BLaER1 (cell line): ENCODE measurements around the gene PRMT5.
A peak's percentile ranks its signal among the peaks of the same experiment; 100 is the strongest.
"Not testable (repeated sequence)": the region's sequence is repeated elsewhere in the genome, so short reads cannot be mapped to it uniquely, and the experiment has no call there.

ENCODE experiments used
- H3K27ac ChIP-seq: shearing (Covaris generic); formaldehyde crosslinking; 2 replicates; pipeline ENCODE4 v1.8.1; 2022
- H3K27me3 ChIP-seq: shearing (Covaris generic); formaldehyde crosslinking; 2 replicates; pipeline ENCODE4 v1.8.1; 2022
- H3K36me3 ChIP-seq: shearing (Covaris generic); formaldehyde crosslinking; 2 replicates; pipeline ENCODE4 v1.8.1; 2022
- H3K4me1 ChIP-seq: shearing (Covaris generic); formaldehyde crosslinking; 2 replicates; pipeline ENCODE4 v1.8.1; 2022
- H3K4me2 ChIP-seq: shearing (Covaris generic); formaldehyde crosslinking; 2 replicates; pipeline ENCODE4 v1.8.1; 2022
- H3K4me3 ChIP-seq: shearing (Covaris generic); formaldehyde crosslinking; 2 replicates; pipeline ENCODE4 v1.8.1; 2022
- H3K9ac ChIP-seq: shearing (Covaris generic); formaldehyde crosslinking; 2 replicates; pipeline ENCODE4 v1.8.1; 2022
- H3K9me3 ChIP-seq: shearing (Covaris generic); formaldehyde crosslinking; 2 replicates; pipeline ENCODE4 v1.8.1; 2022
- H4K20me1 ChIP-seq: shearing (Covaris generic); formaldehyde crosslinking; 2 replicates; pipeline ENCODE4 v1.8.1; 2022
- Cebpa-rat ChIP-seq: shearing (Covaris generic); IDR thresholded peaks from 2 replicates; pipeline ENCODE4 v1.8.1; 2022

PRMT5 gene

DNA sequence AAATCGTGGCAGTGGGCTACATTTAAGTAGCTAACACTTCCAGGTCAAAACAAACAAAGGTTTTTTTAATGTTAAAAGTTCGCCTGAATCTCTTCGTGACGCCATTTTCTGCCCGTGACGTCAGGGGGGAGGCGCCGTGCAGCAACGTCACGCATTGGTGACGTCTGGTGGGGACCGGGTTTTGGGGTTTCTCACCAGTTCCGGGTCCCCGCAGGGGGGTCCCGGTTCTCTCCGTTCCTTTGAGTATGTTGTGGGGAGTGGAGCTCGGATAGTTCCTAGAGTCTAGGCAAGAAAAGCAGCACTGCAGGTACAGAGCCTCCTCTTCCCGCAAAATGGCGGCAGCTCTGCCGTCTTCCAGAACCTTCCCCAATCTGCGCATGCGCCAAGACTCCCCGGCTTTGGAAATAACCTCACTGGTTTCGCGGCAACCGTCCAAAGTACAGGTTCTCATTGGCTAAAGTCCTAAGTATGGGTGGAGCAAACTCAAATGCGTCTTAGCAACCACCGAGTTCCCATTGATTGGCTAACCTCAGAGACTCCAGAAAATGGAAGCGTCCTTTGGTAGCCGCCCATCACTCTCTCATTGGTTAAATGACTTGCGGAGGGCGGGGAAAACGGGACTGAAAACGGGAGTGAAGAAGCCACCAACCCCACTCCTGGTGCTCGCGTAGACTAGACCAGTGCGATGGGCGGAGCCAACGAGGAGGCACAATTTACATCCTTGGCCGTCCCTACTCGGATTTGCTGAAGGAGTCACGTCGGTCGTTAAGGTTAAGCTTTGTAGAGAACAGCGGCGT is 10.2 kb downstream of the PRMT5 start, which contains the start of gene RBM23:
TSS of gene RBM23 (minus strand) at position 346 of the 797 bp plus-strand sequence.
- Histone ChIP-seq H3K9me3 (no peaks in the 10 kb centered on the region), H3K4me2 (peak within 1 kb of the TSS; percentile 95), H3K4me1 (peaks cover 49% of the 10 kb centered on the region), H3K27me3 (no peaks in the 10 kb centered on the region), H3K36me3 (peaks cover 48% of the 10 kb centered on the region), H3K4me3 (peak within 1 kb of the TSS; percentile 95), H3K9ac (peak within 1 kb of the TSS; percentile 96), H3K27ac (peak within 1 kb of the TSS; percentile 96), H4K20me1 (no peaks in the 10 kb centered on the region)
- TF ChIP-seq Cebpa-rat, result peak; percentile 52; the same call in 1 of the 2 replicates

DNA sequence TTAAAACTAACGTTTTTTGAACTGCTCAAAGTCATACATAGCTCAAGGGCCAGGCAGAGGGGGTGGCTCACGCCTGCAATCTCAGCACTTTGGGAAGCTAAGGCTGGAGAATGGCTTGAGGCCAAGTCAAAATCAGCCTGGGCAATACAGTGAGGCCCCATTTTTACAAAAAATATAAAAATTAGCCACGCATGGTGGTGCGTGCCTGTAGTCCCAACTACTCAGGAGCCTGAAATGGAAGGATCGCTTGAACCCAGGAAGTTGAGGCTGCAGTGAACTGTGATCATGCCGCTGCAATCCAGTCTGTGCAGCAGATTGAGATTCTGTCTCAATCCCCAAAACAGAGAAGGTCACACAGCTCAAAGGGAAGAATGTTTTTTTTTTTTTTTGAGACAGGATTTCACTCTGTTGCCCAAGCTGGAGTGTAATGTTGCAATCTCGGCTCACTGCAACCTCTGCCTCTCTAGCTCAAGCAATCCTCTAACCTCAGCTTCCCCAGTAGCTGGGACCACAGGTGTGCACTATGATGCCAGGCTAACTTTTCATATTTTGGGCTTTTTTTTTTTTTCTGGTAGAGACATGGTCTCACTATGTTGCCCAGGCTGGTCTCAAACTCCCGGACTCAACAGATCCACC is 13.2 kb downstream of the PRMT5 start:
- no peak overlapping the region for H3K27ac ChIP-seq
- peaks cover 34% of the 10 kb centered on the region for H3K4me1 ChIP-seq
- no peaks in the 10 kb centered on the region for H3K9me3 ChIP-seq
- H3K4me3 ChIP-seq, result no peak overlapping the region
- no peak overlapping the region for H3K9ac ChIP-seq
- no peaks in the 10 kb centered on the region for H3K27me3 ChIP-seq
- H4K20me1 ChIP-seq, result peaks cover 17% of the 10 kb centered on the region
- H3K4me2 ChIP-seq, result no peak overlapping the region
- peaks cover 41% of the 10 kb centered on the region for H3K36me3 ChIP-seq
- no peak for TF ChIP-seq Cebpa-rat

DNA sequence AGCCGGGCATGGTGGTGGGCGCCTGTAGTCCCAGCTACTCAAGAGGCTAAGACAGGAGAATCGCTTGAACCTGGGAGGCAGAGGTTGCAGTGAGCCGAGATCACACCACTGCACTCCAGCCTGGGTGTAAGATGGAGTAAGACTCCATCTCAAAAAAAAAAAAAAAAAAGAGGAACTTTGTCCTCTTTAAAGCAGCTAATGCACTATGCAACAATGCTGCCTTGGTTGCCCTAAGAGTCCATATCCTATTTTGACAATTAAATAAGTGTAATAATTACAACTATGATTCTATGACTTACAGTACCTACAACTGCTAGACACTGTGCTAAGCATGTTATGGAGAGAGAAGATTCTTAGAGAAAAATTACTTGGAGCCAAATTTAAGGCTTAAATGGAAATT is 14.3 kb downstream of the PRMT5 start:
- H3K4me2 ChIP-seq, H3K27me3 ChIP-seq, H3K9me3 ChIP-seq, H3K27ac ChIP-seq, H3K4me3 ChIP-seq, H3K9ac ChIP-seq: not testable (repeated sequence)
- H3K4me1 ChIP-seq, result peaks cover 40% of the 10 kb centered on the region
- peaks cover 41% of the 10 kb centered on the region for H3K36me3 ChIP-seq
- peaks cover 22% of the 10 kb centered on the region for H4K20me1 ChIP-seq

DNA sequence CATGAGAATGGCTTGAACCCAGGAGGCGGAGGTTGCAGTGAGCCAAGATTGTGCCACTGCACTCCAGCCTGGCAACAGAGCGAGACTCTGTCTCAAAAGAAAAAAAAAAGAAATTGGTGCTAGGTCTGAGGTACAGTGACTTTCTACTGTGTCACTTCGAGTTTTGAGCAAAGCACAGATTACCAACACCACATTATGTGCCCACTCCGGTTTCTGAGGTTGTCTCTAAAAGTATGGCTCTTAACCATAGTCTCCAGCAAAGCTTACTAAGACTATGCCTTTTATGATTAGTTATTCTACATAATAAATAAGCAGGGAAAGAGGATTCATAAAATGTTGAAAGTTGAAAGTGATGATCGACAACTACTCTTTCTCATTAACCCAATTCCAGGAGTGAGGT is 18.3 kb downstream of the PRMT5 start:
- peaks cover 76% of the 10 kb centered on the region for H3K36me3 ChIP-seq
- no peak overlapping the region for H3K4me2 ChIP-seq
- no peak overlapping the region for H3K9ac ChIP-seq
- no peaks in the 10 kb centered on the region for H3K27me3 ChIP-seq
- peaks cover 35% of the 10 kb centered on the region for H4K20me1 ChIP-seq
- no peaks in the 10 kb centered on the region for H3K9me3 ChIP-seq
- peaks cover 19% of the 10 kb centered on the region for H3K4me1 ChIP-seq
- no peak overlapping the region for H3K27ac ChIP-seq
- TF ChIP-seq Cebpa-rat, result no peak
- H3K4me3 ChIP-seq, result no peak overlapping the region

DNA sequence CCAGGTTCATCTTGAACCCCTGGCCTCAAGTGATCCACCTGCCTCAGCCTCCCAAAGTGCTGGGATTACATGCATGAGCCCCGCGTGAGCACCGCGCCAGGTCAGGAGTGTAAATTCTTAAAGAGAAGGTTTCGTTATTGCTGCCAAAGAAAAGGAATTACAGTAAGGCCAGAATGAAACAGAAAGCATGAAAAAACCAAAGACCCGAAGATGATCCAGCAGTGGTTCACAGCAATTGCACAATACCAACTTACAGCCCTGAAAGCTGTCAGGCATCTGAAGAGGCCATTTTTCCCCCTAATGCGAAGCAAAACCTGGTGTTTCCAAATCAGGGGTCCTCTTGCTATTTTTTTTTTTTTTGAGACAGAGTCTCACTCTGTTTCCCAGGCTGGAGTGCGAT is 20.6 kb downstream of the PRMT5 start:
- Histone ChIP-seq H3K9me3 (no peaks in the 10 kb centered on the region), H4K20me1 (peaks cover 35% of the 10 kb centered on the region), H3K27ac (no peak overlapping the region), H3K4me1 (peaks cover 18% of the 10 kb centered on the region), H3K27me3 (no peaks in the 10 kb centered on the region), H3K4me3 (no peak overlapping the region), H3K4me2 (no peak overlapping the region), H3K36me3 (peaks cover 93% of the 10 kb centered on the region), H3K9ac (no peak overlapping the region)
- 0 out of 2 replicates have a peak, but pooled peaks have one; percentile 52 for TF ChIP-seq Cebpa-rat

DNA sequence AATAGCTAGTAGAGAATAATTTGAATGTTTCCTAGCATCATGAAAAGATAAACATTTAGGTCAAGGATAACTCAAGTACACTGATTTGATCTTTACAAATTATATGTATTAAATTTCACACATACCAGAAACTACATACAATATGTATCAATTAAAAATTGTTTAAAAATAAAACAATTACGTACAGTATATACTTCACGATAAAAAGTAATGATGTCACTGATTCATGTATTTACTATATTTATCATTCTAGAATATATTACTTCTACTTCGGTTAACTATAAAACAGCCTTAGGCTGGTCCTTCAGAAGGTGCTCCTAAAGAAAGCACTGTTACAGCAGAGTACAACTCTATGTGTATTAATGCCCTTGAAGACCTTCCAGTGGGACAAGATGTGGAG is 21.7 kb downstream of the PRMT5 start:
- peaks cover 18% of the 10 kb centered on the region for H3K4me1 ChIP-seq

DNA sequence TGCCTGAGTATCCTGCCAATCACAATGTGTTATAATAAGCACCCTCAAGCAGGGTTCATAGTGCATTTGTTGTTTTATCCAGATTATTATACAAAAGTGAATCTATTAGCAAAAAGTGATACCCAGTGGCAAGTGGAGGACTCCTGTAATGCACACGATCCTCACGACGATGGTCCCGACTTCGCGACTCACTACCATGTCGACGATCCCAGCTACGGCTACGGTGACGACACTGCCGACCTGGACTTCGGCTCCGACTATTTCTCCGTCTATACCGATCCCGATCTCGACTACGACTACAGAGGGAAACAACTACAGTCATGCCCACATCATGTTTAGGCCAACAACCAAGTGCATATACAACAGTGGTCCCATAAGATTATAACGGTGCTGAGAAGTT is 23.1 kb downstream of the PRMT5 start:
- H3K4me1 ChIP-seq, result peaks cover 18% of the 10 kb centered on the region
- H3K36me3 ChIP-seq, result peaks cover 99% of the 10 kb centered on the region
- no peaks in the 10 kb centered on the region for H3K27me3 ChIP-seq
- H4K20me1 ChIP-seq, result peaks cover 29% of the 10 kb centered on the region; the same call in 1 of the 2 replicates
- no peaks in the 10 kb centered on the region for H3K9me3 ChIP-seq
- H3K4me2 ChIP-seq, result no peak overlapping the region
- no peak overlapping the region for H3K4me3 ChIP-seq
- H3K27ac ChIP-seq, result no peak overlapping the region
- H3K9ac ChIP-seq, result no peak overlapping the region
- no peak for TF ChIP-seq Cebpa-rat

More for the DNA sequence above, 21.7 kb downstream of the PRMT5 start:
- Histone ChIP-seq H3K27me3 (no peaks in the 10 kb centered on the region), H4K20me1 (peaks cover 30% of the 10 kb centered on the region), H3K36me3 (peaks cover 98% of the 10 kb centered on the region), H3K4me3 (no peak overlapping the region), H3K9me3 (no peaks in the 10 kb centered on the region), H3K4me2 (no peak overlapping the region), H3K9ac (no peak overlapping the region), H3K27ac (no peak overlapping the region)
- no peak for TF ChIP-seq Cebpa-rat

DNA sequence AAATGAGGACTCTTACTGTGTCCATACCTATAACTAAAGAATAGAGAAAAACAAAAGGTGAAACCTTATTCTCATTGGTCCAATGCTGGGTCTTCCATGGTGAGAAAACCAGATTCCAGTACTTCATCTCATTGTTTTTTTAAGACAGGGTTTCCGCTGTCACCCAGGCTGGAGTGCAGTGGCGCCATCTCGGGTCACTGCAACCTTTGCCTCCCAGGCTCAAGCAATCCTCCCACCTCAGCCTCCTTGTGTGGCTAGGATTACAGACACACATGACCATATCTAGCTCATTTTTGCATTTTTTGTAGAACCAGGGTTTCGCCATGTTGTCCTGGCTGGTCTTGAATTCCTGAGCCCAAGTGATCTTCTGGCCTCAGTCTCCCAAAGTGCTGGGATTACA is 23.5 kb downstream of the PRMT5 start:
- Histone ChIP-seq H3K9me3 (no peaks in the 10 kb centered on the region), H3K4me3 (no peak overlapping the region), H3K9ac (no peak overlapping the region), H3K27ac (no peak overlapping the region), H4K20me1 (peaks cover 30% of the 10 kb centered on the region; the same call in 1 of the 2 replicates), H3K36me3 (peaks cover 99% of the 10 kb centered on the region), H3K27me3 (no peaks in the 10 kb centered on the region), H3K4me2 (no peak overlapping the region), H3K4me1 (peaks cover 15% of the 10 kb centered on the region)
- TF ChIP-seq Cebpa-rat, result no peak

DNA sequence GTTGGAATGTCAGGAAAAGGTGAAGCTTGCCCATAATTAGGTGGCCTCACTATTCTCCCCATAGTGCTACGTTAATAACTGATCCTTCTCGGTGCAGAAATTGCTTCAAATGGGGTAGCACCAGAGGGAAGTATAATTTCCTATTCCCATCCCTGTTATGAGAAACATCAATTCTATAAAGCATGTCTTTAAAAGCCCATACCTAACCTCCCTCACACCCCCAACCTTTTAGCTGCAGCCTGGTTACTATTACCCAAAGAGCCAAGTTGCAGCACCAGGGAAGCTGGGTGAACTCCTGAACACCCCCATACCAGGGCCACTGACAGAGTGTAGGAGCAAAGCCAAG is 25.5 kb downstream of the PRMT5 start:
- 0 out of 2 replicates have a peak, but pooled peaks cover 3% of the 10 kb centered on the region for H3K27me3 ChIP-seq
- H3K4me2 ChIP-seq, result no peak overlapping the region
- H3K27ac ChIP-seq, result no peak overlapping the region
- H3K9me3 ChIP-seq, result no peaks in the 10 kb centered on the region
- TF ChIP-seq Cebpa-rat, result no peak
- H3K4me1 ChIP-seq, result no peaks in the 10 kb centered on the region
- 0 out of 2 replicates have a peak, but pooled peaks cover 18% of the 10 kb centered on the region for H4K20me1 ChIP-seq
- H3K9ac ChIP-seq, result no peak overlapping the region
- H3K4me3 ChIP-seq, result no peak overlapping the region
- H3K36me3 ChIP-seq, result peaks cover 98% of the 10 kb centered on the region

DNA sequence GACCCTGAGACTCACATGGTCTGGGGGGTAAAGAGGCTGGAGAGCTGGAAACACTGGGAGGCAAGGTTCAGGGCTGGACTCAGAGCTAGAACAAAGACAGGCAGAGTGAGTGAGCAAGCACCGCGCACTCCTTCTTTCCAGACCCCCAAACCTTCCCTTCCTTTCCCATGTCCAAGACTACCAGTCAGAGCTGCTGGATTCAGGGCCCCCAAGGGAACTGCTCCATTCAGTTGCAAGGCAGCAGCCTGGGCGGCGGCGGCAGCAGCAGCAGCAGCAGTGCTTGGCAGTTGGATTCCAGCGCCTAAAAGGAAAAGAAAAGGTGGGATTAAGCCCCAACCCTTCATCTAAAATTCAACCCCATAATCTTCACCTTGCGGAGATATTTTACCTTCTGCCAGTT is 27.4 kb downstream of the PRMT5 start:
- H3K36me3 ChIP-seq, result peaks cover 96% of the 10 kb centered on the region
- TF ChIP-seq Cebpa-rat, result no peak
- no peak overlapping the region for H3K4me2 ChIP-seq
- no peaks in the 10 kb centered on the region for H3K4me1 ChIP-seq
- H3K9me3 ChIP-seq, result no peaks in the 10 kb centered on the region
- 0 out of 2 replicates have a peak, but pooled peaks cover 16% of the 10 kb centered on the region for H4K20me1 ChIP-seq
- no peak overlapping the region for H3K9ac ChIP-seq
- H3K27ac ChIP-seq, result no peak overlapping the region
- H3K4me3 ChIP-seq, result no peak overlapping the region
- 0 out of 2 replicates have a peak, but pooled peaks cover 3% of the 10 kb centered on the region for H3K27me3 ChIP-seq
